ENCODE results near the gene ULK4. TPM values are rescaled to one million over a fixed set of nuclear protein-coding genes. Genes with fewer than 3 reads are reported as not detected.

The ULK4 gene
- total RNA-seq, 2 donors from 2014 or later: 4.4 to 8.3 TPM

DNA sequence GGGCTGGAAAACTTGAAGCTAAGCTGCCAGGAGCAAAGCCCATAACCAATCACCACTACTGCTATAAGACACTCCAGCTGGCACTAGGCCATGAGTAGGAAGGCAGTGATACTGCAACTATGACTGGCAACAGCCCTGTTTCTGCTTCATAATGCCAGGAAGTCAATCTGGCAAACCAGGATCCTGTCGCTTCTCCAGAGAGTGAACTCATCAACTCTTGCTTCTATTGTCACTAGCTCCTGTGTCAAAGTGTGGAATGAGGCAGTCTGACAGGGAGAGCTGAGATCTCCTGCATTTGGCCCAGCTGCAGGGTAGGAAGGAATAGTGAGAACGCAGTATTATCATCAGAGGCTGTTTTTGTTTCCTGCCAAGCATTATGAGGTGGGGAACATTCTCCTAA is 657.3 kb downstream of the ULK4 start:
- Histone ChIP-seq H3K27me3 (no peaks in the 10 kb centered on the region), H3K4me3 (no peak overlapping the region), H3K36me3 (no peaks in the 10 kb centered on the region), H3K27ac (no peak overlapping the region), H3K9ac (ENCODE audit: low read depth in 2 of 2, low read length in 2 of 2) (no peak overlapping the region), H3K9me3 (no peaks in the 10 kb centered on the region), H3K4me1 (no peaks in the 10 kb centered on the region)
- TF ChIP-seq, protein P1, sequence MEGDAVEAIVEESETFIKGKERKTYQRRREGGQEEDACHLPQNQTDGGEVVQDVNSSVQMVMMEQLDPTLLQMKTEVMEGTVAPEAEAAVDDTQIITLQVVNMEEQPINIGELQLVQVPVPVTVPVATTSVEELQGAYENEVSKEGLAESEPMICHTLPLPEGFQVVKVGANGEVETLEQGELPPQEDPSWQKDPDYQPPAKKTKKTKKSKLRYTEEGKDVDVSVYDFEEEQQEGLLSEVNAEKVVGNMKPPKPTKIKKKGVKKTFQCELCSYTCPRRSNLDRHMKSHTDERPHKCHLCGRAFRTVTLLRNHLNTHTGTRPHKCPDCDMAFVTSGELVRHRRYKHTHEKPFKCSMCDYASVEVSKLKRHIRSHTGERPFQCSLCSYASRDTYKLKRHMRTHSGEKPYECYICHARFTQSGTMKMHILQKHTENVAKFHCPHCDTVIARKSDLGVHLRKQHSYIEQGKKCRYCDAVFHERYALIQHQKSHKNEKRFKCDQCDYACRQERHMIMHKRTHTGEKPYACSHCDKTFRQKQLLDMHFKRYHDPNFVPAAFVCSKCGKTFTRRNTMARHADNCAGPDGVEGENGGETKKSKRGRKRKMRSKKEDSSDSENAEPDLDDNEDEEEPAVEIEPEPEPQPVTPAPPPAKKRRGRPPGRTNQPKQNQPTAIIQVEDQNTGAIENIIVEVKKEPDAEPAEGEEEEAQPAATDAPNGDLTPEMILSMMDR (IDR thresholded peaks at IDR 0.05): no peak
- DNase-seq: no peak
- intact Hi-C loops (cut with DNase I): no loop called here

DNA sequence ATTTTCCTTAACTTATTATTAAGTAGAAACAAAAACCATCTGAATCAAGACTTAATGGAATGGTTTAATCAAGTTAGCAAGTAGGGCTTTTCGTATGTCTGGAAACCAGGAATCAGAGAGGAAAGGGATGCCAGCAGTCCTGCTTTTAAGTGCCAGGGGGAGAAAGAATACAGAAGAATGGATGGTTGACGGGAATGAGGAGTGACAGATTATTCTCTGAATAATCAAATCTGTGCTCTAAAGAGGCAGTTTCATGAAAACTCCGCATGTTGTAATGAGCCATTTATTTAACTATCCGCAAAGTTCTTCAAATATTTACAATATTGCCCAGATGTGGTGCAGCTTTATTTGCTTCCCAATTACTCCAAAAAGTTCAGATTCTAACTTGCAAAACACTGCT is 659.6 kb downstream of the ULK4 start:
- DNase-seq: no peak
- TF ChIP-seq, protein P1 (IDR thresholded peaks at IDR 0.05): no peak
- no peaks in the 10 kb centered on the region for H3K4me1 ChIP-seq
- H3K9ac ChIP-seq (ENCODE audit: low read depth in 2 of 2, low read length in 2 of 2): no peak overlapping the region
- intact Hi-C loops (cut with DNase I): no loop called here
- H3K9me3 ChIP-seq: no peaks in the 10 kb centered on the region
- no peaks in the 10 kb centered on the region for H3K36me3 ChIP-seq
- no peak overlapping the region for H3K27ac ChIP-seq
- no peak overlapping the region for H3K4me3 ChIP-seq
- H3K27me3 ChIP-seq: no peaks in the 10 kb centered on the region

DNA sequence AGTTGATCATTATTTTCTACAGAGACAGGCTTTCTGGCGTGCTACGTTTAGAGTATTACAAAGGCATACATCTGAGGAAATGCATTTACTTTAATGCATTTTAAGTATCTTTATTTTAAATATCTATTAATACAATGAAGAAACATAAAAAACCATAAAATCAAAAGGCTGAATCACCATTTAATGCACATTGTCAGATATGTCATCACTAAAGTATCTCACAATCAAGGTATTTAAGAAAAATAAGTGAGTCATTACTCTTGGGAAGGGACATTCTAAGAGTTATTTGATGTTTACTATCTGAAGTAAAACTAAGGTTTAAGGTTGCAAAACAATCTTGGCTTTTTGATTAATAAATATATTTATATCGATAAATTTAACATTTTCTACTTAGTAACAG is 660.4 kb downstream of the ULK4 start:
- Histone ChIP-seq H3K27ac (no peak overlapping the region), H3K27me3 (no peaks in the 10 kb centered on the region), H3K4me3 (no peak overlapping the region), H3K9ac (ENCODE audit: low read depth in 2 of 2, low read length in 2 of 2) (no peak overlapping the region), H3K9me3 (no peaks in the 10 kb centered on the region), H3K36me3 (no peaks in the 10 kb centered on the region), H3K4me1 (no peaks in the 10 kb centered on the region)
- TF ChIP-seq, protein P1 (IDR thresholded peaks at IDR 0.05): no peak
- intact Hi-C loops (cut with DNase I): no loop called here
- no peak for DNase-seq

DNA sequence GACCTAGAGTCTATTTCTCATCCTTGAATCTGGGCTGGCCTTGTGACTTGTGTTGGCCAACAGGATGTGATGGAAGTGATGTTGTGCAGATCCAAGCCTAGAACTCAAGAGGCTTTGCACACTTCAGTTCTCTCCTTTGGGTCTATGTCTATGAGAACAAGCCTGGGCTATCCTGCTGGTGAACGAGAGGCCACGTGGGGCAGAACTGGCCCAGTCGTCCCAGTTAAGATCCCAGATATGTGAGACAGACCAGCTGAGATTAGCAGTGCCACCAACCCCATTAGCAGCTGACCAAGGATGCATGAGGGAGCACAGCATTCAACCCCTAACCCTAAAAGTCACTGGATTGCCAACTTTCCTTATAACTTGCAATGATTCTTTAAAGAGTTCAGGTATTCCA is 662.9 kb downstream of the ULK4 start:
- intact Hi-C loops (cut with DNase I): no loop called here
- TF ChIP-seq, protein P1 (IDR thresholded peaks at IDR 0.05): no peak
- Histone ChIP-seq H3K4me1 (no peaks in the 10 kb centered on the region), H3K9me3 (no peaks in the 10 kb centered on the region), H3K27ac (no peak overlapping the region), H3K36me3 (no peaks in the 10 kb centered on the region), H3K27me3 (no peaks in the 10 kb centered on the region), H3K4me3 (no peak overlapping the region), H3K9ac (ENCODE audit: low read depth in 2 of 2, low read length in 2 of 2) (no peak overlapping the region)
- no peak for DNase-seq

DNA sequence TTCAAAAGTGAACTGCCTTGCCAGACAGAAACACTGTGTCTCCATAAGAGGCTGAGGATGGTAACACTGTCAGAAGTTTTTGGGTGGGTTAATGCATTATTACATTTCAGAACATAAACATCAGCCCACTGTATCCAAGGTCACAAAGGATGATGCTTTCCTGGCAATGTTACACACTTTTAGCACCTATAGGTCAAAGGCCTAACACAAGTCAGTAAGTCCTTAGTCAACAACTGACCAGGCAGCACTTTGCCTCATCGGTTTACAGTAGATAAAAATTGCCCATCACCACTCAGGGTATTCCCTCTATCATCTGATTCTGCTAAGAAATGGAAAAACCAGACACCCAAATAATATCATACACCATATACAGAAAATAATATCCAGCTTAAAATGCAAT is 664.2 kb downstream of the ULK4 start:
- Histone ChIP-seq H3K27ac (no peak overlapping the region), H3K9me3 (no peaks in the 10 kb centered on the region), H3K4me3 (no peak overlapping the region), H3K36me3 (no peaks in the 10 kb centered on the region), H3K4me1 (no peaks in the 10 kb centered on the region), H3K27me3 (no peaks in the 10 kb centered on the region), H3K9ac (ENCODE audit: low read depth in 2 of 2, low read length in 2 of 2) (no peak overlapping the region)
- DNase-seq: no peak
- intact Hi-C loops (cut with DNase I): no loop called here
- TF ChIP-seq, protein P1 (IDR thresholded peaks at IDR 0.05): no peak

DNA sequence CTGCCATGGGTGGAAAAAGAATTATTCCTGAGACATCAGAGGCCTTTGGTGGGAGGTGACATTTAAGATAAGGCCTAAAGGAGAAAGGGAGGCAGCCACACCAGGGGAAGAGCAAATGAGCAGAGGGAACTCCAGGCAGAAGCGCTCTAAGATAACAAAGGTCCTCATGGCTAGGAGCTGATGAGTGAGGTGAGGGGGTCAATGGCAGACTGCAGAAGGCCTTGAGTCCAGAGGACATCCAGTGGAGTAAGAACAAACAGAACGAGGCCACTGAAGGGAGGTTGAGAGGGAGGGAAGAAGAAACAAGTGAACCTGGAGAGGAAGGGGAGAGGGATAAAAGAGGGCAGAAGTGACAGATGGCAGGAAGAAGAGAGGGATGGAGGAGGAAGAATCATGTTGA is 665.3 kb downstream of the ULK4 start:
- no peak for DNase-seq

More for the DNA sequence above, 665.3 kb downstream of the ULK4 start:
- no peak overlapping the region for H3K4me3 ChIP-seq
- no peak overlapping the region for H3K9ac ChIP-seq (ENCODE audit: low read depth in 2 of 2, low read length in 2 of 2)
- no peaks in the 10 kb centered on the region for H3K27me3 ChIP-seq
- TF ChIP-seq, protein P1 (IDR thresholded peaks at IDR 0.05): no peak
- no peak overlapping the region for H3K27ac ChIP-seq
- no peaks in the 10 kb centered on the region for H3K9me3 ChIP-seq
- no peaks in the 10 kb centered on the region for H3K4me1 ChIP-seq
- no peaks in the 10 kb centered on the region for H3K36me3 ChIP-seq
- intact Hi-C loops (cut with DNase I): no loop called here
